22Rv1 (cell line): ENCODE data around the gene HLA-E.

Experiments used
- ZFX ChIP-seq: fragments of 450-650 bp; IDR thresholded peaks from 2 replicates; pipeline ENCODE4 v1.6.1; 2017; ENCODE audit warnings: antibody characterized with exemption, borderline replicate concordance
- TF ChIP-seq, protein P1 (sequence below): fragments of 450-650 bp; IDR thresholded peaks from 2 replicates; pipeline ENCODE4 v1.5.1; 2017; ENCODE audit warnings: mild to moderate bottlenecking

- TF ChIP-seq, protein P1, sequence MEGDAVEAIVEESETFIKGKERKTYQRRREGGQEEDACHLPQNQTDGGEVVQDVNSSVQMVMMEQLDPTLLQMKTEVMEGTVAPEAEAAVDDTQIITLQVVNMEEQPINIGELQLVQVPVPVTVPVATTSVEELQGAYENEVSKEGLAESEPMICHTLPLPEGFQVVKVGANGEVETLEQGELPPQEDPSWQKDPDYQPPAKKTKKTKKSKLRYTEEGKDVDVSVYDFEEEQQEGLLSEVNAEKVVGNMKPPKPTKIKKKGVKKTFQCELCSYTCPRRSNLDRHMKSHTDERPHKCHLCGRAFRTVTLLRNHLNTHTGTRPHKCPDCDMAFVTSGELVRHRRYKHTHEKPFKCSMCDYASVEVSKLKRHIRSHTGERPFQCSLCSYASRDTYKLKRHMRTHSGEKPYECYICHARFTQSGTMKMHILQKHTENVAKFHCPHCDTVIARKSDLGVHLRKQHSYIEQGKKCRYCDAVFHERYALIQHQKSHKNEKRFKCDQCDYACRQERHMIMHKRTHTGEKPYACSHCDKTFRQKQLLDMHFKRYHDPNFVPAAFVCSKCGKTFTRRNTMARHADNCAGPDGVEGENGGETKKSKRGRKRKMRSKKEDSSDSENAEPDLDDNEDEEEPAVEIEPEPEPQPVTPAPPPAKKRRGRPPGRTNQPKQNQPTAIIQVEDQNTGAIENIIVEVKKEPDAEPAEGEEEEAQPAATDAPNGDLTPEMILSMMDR = no peak
- TF ChIP-seq ZFX = no peak
Measured at GRCh38 chr6:30515944-30516753, 26.8 kb downstream of the HLA-E start.
